ENCODE data around the gene TNP1.

Gene TNP1

GRCh38 chr2:216842636-216843035 lies 17.2 kb downstream of the TNP1 start:
- Histone ChIP-seq H3K36me3 (no peaks in the 10 kb centered on the region), H3K4me1 (ENCODE audit: control insufficient read depth in 1 of 2, insufficient read depth in 1 of 2, low read depth in 1 of 2, low read length in 1 of 2) (no peaks in the 10 kb centered on the region), H3K9me3 (no peaks in the 10 kb centered on the region), H3K27me3 (no peaks in the 10 kb centered on the region), H3K27ac (no peak overlapping the region), H3K4me3 (ENCODE audit: low read depth in 1 of 2, low read length in 1 of 2) (no peak overlapping the region)
- no peak for TF ChIP-seq CTCF (IDR thresholded peaks at IDR 0.05)

- no peak for TF ChIP-seq CTCF (IDR thresholded peaks at IDR 0.05)
- H3K27ac ChIP-seq: no peak overlapping the region
- H3K36me3 ChIP-seq: no peaks in the 10 kb centered on the region
- H3K27me3 ChIP-seq: no peaks in the 10 kb centered on the region
- H3K4me1 ChIP-seq (ENCODE audit: control insufficient read depth in 1 of 2, insufficient read depth in 1 of 2, low read depth in 1 of 2, low read length in 1 of 2): no peaks in the 10 kb centered on the region
- H3K4me3 ChIP-seq (ENCODE audit: low read depth in 1 of 2, low read length in 1 of 2): no peak overlapping the region
- H3K9me3 ChIP-seq: no peaks in the 10 kb centered on the region
Observed at GRCh38 chr2:216839688-216840087, 20.2 kb downstream of the TNP1 start.

GRCh38 chr2:216838151-216838550 lies 21.7 kb downstream of the TNP1 start:
- Histone ChIP-seq H3K27ac (no peak overlapping the region), H3K4me1 (ENCODE audit: control insufficient read depth in 1 of 2, insufficient read depth in 1 of 2, low read depth in 1 of 2, low read length in 1 of 2) (no peaks in the 10 kb centered on the region), H3K4me3 (ENCODE audit: low read depth in 1 of 2, low read length in 1 of 2) (no peak overlapping the region), H3K36me3 (no peaks in the 10 kb centered on the region), H3K27me3 (no peaks in the 10 kb centered on the region), H3K9me3 (no peaks in the 10 kb centered on the region)
- no peak for TF ChIP-seq CTCF (IDR thresholded peaks at IDR 0.05)

GRCh38 chr2:216837740-216838139 lies 22.1 kb downstream of the TNP1 start:
- TF ChIP-seq CTCF (IDR thresholded peaks at IDR 0.05): no peak
- Histone ChIP-seq H3K27me3 (no peaks in the 10 kb centered on the region), H3K27ac (no peak overlapping the region), H3K4me3 (ENCODE audit: low read depth in 1 of 2, low read length in 1 of 2) (no peak overlapping the region), H3K4me1 (ENCODE audit: control insufficient read depth in 1 of 2, insufficient read depth in 1 of 2, low read depth in 1 of 2, low read length in 1 of 2) (no peaks in the 10 kb centered on the region), H3K36me3 (no peaks in the 10 kb centered on the region), H3K9me3 (no peaks in the 10 kb centered on the region)

- H3K4me3 ChIP-seq (ENCODE audit: low read depth in 1 of 2, low read length in 1 of 2): no peak overlapping the region
- no peaks in the 10 kb centered on the region for H3K9me3 ChIP-seq
- no peaks in the 10 kb centered on the region for H3K4me1 ChIP-seq (ENCODE audit: control insufficient read depth in 1 of 2, insufficient read depth in 1 of 2, low read depth in 1 of 2, low read length in 1 of 2)
- TF ChIP-seq CTCF (IDR thresholded peaks at IDR 0.05): no peak
- H3K36me3 ChIP-seq: no peaks in the 10 kb centered on the region
- H3K27me3 ChIP-seq: peaks cover 6% of the 10 kb centered on the region
- no peak overlapping the region for H3K27ac ChIP-seq
Observed at GRCh38 chr2:216833061-216833460, 26.8 kb downstream of the TNP1 start.

- no peak overlapping the region for H3K4me3 ChIP-seq (ENCODE audit: low read depth in 1 of 2, low read length in 1 of 2)
- no peaks in the 10 kb centered on the region for H3K36me3 ChIP-seq
- H3K9me3 ChIP-seq: no peaks in the 10 kb centered on the region
- peaks cover 6% of the 10 kb centered on the region for H3K27me3 ChIP-seq
- no peak for TF ChIP-seq CTCF (IDR thresholded peaks at IDR 0.05)
- H3K4me1 ChIP-seq (ENCODE audit: control insufficient read depth in 1 of 2, insufficient read depth in 1 of 2, low read depth in 1 of 2, low read length in 1 of 2): no peaks in the 10 kb centered on the region
- no peak overlapping the region for H3K27ac ChIP-seq
Observed at GRCh38 chr2:216830346-216830745, 29.5 kb downstream of the TNP1 start.

Data from neutrophil (primary cell).